Fibroblast of the conjunctiva (primary cell): ENCODE measurements around the gene BRAF.
"Not testable (repeated sequence)": the region's sequence is repeated elsewhere in the genome, so short reads cannot be mapped to it uniquely, and the experiment has no call there.

Experiments used
- DNase-seq: peaks from one replicate; pipeline ENCODE4 v3.0.0-alpha.2; 2010; ENCODE audit warnings: low read depth

The BRAF gene

DNA sequence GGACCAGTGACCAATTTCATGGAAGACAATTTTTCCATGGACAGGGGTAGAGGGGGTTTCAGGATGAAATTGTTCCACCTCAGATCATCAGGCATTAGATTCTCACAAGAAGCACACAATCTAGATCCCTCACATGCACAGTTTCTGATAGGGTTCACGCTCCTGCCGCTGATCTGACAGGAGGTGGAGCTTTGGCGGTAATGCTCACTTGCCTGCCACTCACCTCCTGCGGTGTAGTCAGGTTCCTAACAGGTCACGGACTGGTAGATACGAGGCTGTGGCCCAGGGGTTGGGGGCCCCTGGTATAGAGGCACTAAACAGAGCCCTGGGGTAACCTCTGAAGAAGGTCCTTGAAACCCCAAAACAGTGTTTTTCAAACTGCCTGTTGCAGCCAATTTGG lies 6.5 kb downstream of the BRAF start:
- no peak for DNase-seq

DNA sequence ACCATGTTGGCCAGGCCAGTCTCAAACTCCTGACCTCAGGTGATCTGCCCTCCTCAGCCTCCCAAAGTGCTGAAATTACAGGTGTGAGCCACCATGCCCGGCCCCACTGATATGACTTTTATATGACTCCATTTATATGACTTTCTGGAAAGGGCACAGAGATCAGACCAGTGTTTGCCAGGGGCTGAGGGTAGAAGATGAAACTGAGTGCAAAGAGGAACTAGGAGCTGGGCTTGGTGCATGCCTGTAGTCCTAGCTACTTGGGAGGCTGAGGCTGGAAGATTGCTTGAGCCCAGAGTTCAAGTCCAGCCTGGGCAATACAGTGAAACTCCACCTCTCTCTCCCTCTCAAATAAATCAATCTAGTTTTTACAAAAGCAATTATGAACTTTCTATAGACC lies 7.5 kb downstream of the BRAF start:
- DNase-seq, result no peak

DNA sequence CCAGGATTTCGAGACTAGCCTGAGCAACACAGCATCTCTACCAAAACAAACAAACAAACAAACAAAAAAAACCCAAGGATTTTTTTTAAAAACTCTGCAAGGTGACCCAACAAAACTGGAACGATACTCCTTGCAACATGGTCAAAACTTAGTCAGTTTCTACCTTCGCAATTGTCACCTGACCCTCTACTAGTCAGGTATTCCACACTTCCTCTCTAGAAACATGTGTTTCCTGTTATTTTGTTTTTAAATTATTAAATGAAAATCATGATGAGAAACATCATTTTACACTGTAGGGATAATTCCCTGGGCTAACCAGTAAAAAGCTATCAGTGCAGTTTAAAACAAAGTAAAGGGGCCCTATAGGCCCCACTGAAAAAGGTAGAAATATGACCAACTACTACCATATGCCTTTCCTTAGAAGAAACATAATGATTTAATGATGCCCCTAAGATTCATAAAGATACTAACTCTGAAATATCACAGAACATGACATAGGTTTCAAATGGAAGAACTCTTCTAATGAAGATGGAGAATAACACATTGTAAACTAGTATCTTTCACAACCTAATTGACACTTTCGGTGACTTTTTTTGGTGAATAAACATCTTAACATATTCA lies 8.7 kb downstream of the BRAF start:
- no peak for DNase-seq

DNA sequence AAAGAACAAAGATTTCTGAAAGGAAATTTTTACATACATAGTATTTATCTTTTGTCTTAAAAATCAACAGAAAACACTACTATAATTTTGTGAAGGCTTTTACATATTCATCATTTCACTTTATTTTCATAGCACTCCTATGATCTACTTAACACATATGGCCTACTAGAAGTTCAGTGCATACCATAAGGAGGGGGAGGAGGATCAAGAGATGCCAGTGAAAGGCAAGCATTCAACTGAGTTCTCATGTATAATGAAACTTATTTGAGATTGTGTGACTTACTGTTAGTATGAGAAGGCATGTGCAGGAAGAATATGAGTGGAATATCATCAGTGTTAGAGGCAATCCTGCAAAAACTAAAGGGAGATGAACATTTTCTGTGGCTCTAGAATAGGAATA lies 10.6 kb downstream of the BRAF start:
- no peak for DNase-seq

DNA sequence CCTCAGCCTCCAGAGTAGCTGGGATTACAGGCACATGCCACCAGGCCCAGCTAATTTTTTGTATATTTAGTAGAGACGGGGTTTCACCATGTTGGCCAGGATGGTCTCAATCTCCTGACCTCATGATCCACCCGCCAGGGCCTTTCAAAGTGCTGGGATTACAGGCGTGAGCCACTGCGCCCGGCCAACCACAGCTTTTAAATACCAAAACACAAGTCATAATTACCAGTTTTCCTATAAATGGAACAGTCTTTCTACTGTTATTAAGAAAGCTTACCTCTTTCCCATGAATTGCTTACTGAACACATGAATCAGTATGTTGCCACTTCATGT lies 11.2 kb downstream of the BRAF start:
- not testable (repeated sequence) for DNase-seq

DNA sequence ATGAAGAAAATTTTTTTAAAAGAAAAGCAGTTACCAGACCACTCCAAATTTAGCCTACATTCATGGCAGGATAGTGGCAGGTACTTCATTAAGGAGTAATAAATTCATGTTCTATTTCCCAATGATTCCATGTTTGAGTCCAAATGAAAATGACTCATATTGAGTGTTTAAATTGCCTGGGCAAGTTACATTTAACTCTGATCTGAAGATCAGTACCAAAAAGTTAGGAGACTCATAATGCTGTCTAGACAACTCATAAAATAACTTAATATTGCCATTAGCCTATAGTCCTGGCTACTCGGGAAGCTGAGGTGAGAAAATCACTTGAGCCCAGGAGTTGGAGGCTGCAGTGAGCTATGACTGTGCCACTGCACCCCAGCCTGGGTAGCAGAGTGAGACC lies 13.0 kb downstream of the BRAF start:
- DNase-seq, result no peak

DNA sequence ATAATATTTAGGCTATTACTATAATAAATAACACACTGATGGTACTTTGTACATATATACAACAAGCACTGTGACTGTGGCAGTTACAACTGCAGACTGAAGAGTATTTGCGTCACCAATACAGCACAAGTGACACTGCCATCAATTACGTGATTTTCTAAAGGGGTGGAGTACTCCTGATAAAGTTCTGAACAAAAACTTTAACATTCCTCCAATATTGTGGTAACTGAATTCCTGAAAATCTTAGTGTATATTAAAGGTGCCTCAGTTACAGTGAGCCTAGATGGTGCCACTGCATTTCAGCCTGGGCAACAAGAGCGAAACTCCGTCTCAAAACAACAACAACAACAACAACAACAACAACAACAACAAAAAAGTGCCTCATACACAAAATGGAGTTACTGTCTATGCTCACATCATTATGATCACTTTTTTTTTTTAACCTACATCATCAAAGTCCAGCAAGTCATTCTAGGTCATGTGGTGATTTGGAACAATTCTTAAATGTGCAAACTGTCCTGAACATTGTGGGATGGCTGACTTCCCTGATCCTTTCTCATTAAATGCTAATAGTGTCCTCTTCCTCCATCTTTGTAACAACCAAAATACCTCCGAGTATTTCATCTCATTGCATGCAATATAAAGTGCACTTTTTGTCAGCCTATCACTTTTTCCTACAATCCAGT lies 15.1 kb downstream of the BRAF start:
- DNase-seq, result no peak

DNA sequence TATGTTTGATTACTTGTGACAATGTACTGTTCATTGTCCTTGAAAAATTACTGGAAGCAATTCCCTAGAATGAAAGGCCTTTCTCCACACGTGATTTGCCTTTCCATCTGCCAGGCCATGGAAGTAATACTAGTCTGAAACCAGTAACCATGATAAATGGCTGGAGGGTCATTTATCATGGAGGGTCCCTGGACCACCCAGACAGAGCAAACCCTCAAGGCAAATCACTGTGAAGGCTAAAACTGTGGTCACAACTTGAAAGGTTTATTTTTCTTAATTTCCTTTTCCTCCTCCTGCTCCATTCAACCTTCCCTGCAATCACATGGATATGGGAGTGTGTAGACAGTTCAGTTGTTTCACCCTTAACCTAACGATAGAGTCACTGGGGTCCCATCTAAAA lies 16.4 kb downstream of the BRAF start:
- DNase-seq, result no peak

DNA sequence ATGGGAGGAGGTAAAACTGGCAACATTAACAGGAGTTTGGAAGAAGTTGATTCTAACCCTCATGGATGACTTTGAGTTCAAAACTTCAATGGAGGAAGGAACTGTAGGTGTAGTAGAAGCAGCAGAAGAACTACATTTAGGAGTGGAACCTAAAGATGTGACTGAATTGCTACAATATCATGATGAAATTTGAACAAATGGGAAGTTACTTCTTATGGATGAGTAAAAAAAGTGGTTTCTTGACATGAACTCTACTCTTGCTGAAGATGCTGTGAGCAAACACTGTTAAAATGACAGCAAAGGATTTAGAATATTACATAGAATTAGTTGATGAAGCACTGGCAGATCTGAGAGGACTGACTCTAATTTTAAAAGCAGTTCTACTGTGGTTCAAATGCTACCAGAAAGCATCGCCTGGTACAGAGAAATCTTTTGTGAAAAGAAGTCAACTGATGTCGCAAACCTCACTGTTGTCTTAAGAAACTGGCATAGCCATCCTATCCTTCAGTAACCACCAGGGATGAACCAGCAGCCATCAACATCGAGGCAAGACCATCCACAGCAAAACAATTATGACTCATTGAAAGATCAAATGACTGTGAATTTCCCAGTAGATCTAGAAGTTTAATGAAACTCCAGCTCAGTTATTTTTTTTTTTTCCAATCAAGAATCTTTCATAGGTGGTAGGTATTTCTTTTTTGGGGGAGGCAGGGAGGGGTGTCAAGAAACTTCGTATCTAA lies 20.8 kb downstream of the BRAF start:
- DNase-seq, result no peak

DNA sequence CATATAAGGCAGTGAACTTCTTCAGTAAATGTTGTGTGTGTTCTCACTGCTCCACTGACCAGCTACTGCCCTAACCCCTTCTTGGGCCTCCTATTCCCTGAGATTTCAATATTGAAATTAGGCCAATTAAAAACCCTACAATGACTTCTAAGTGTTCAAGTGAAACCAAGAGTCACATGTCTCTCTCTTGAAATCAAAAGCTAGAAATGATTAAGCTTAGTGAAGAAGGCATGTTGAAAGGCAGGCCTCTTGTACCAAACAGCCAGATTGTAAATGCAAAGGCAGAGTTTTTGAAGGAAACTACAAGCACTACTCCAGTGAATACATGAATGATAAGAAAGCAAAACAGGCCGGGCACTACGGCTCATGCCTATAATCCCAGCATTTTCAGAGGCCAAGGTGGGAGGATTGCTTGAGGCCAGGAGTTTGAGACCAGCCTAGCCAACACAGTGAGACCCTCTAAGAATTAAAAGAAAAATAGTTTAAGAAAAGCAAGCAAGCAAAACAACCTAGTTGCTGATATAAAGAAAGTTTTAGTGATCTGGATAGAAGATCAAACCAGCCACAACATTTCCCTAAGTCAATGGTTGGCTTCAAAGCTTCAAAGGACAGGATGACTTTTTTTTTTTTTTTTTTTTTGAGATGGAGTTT lies 22.3 kb downstream of the BRAF start:
- no peak for DNase-seq

DNA sequence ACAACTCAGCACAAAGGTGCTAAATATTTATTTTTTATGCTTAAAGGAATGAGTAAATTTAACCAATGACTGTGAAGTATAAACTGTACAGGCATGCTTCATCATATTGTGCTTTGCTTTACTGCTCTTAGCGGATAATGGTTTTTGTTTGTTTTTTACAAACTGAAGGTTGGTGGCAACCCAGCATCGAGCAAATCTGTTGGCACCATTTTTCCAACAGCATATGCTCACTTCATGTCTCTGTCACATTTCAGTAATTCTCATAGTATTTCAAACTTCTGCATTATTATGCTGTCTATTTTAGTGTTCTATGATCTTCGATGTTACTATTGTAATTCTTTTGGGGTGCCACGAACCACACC lies 22.8 kb downstream of the BRAF start:
- DNase-seq, result no peak

DNA sequence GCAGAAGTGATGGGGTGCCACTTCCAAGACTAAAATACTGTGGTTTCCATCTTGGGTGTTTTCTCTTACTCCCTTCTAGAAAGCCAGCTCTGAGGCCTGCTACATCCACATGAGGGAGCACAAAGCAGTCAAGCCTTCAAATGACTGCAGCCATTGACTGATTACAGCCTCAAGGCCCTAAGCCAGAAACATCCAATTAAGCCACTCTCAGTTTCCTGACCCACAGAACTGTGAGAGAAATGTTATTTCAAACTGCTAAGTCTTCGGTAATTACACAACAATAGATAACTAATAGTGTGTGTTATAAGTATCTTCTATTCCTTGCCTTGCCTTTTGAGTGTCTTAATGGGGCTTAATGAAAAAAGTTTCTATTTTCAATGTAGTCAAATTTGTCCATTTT lies 24.8 kb downstream of the BRAF start:
- no peak for DNase-seq

DNA sequence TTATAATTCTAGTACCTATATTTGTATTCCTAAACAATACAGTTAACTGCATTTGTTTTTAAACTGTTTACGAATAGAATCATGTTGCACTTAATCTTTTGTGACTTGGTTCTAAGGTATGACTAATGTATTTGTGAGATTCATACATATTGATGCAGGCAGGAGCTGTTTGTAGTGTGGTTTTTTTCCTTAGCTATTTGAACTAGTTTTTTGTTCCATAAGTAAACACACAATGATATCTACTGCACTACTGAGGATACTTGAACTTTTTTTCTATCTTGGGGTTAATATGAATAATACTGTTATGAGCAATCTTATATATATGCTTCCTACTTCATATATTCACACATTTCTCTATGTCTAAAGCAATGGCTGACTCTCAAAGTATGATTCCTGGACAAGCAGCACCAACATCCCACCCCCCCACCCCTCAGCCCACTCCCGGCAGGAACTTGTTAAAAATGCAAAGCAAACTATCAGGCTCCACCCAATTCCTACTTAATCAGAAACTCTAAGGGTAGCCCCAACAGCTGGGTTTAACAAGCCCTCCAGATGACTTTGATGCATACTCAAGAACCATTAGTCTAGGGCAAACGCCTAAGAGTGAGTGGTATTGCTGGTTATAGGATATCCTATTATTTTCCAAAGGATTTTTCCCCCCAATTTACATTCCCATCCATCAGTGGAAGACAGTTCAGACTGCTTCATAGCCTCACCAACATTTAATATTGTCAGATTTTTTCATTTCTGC lies 25.8 kb downstream of the BRAF start:
- no peak for DNase-seq

DNA sequence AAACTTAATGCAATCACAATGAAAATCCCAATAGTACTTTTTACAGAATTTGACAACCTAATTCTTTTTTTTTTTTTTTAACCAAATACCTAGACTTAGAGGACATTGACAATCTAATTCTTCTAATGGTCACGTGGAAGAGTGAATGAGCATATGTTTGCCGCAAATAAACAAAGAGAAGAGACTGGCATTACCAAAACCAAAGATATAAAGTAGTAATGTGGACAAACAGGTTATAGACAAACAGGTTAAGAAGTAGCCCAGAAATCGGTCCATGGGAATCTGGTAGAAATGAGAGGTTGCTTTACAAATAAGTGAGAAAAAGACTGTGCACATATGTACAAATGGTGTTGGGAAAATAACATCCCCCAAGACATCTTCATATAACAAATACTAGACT lies 27.7 kb downstream of the BRAF start:
- DNase-seq, result no peak

DNA sequence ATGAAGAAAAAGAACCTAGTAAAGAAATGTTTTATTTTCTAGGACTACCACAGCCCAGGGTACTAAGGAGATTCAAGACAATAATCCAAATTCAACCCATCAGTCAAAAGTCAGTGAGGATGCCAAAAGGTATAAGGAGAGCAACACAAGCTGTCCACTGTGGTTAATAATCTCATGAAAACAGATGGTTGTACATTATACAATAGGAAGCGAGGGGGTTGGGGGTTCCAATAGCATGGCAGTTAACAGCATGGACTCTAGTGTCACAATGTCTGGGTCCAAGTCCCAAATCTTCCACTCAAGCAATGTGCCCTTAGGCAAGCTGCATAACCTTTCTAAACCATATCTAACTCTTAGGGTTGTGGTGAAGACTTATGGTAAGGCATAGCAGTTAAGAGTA lies 35.1 kb downstream of the BRAF start:
- DNase-seq, result no peak

DNA sequence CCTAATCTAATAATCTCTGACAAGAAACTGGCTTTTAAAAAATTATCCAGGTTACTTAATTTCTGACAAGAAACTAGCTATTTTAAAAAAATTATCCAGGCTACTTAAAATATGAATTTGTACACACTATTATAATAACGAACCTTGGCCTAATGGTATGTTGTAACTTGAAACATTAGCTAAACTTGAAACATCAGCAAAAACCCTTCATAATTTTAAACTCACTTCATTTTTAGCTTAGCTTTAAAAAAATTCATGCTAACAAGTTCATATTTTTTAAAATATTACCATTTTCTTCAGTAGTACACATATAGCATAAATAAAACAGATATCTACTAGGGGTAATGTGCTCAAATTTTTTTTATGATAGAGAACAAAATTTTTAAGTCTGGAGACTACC lies 35.6 kb downstream of the BRAF start:
- no peak for DNase-seq

DNA sequence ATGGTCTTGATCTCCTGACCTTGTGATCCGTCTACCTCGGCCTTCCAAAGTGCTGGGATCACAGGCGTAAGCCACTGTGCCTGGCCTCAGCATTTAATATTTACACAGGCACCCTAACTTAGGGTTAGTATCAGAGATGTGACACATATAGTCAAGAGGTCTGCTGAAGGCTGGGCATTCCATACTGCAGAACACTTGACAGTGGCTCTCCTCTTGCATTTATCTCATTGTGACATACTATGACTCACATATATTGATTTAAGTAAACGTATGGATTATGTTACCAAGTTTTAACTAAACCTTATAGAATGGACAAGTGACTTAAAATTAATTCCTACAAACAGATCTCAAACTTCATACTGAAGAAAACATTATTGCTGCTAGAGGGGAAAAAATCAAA lies 36.6 kb downstream of the BRAF start:
- no peak for DNase-seq

DNA sequence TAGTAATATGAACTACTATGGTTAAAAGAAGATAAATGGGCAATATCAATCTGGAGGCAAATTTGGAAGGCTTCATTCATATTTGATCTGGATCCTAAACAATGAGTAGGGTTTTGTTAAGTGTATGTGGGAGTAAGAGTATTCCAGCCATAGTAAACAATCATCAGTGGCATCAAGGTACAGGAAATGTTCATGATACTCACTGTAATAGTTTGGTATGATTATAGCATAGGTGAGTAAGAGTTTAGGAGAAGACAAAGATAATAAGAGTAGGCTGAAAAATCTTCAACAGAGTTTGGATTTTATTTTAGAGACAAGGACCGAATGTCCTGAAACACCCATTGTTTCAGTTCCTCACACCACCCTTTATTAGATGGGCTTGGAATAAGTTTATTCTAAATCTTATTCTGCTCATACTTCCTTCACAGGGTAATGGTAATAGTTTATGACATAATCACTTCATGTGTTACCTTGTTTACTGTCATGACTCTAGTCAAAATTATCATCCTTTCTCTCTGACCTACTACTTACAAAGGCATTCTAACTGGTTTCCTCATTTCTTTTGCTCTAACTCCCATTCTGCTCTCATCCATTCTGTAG lies 38.9 kb downstream of the BRAF start:
- no peak for DNase-seq

DNA sequence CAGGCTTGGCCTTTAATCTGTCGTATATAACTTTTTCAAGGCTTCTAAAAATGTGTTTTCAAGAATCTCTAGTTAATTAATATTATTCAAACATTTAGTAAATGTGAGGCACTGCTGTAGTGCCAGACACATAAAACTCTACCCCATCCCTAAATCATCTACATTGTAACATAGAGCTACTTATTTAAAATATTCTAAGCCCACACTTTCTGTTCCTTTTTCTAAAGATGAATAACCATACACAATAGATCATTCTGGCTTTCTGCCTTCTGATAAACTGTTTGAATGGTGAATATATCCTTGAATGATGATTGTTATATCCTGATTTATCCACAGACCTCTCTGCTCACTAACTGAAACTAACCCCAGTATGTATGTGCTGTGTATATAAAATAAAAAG lies 41.4 kb downstream of the BRAF start:
- no peak for DNase-seq

DNA sequence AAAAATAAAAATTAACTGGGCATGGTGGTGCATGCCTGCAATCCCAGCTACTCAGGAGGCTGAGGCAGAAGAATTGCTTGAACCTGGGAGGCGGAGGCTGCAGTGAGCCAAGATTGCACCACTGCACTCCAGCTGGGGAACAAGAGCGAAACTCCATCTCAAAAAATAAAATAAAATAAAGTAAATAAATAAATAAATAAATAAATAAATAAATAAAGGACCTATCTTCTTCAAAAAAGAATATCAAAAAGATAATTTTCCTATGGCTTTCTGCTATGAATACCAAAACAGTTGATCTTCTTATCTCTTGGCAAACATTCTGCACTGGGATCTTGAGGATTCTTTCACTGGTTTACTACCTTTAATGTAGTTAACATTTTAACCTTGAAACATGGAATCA lies 41.9 kb downstream of the BRAF start:
- not testable (repeated sequence) for DNase-seq

DNA sequence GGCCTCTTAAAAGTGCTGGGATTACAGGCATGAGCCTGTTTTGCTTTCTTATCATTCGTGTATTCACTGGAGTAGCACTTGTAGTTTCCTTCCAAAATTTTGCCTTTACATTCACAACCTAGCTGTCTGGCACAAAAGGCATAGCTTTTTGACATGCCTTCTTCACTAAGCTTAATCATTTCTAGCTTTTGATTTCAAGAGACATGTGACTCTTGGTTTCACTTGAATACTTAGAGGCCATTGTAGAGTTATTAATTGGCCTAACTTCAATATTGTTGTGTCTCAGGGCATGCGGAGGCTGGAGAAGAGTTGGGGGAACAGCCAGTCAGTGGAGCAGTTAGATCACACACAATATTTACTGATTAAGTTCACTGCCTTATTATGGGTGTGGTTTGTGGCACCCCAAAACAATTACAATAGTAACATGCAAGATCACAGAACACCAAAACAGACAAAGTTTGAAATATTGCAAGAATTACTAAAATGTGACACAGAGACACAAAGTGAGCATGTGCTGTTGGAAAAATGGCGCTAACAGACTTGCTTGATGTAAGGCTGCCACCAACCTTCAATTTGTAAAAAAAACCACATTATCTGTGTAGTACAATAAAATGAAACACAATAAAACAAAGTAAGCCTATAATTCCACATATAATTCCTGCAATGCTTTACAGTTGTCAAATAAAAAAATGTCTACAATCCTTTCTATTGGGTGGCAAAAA lies 43.1 kb downstream of the BRAF start:
- DNase-seq, result no peak

DNA sequence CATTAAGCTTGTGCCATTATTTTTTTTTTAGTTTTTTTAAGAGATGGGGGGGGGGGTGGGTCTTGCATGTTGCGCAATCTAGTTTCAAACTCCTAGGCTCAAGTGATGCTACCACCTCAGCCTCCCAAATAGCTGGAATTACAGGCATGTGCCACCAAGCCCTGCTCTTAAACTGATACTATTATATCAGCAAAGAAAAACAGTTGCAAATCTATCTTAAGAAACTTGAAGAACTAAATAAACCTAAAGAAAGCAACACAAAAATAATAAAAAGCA lies 47.5 kb downstream of the BRAF start:
- no peak for DNase-seq
